ENCODE measurements around the gene TMC1. TPM values are rescaled to one million over a fixed set of nuclear protein-coding genes. Genes with fewer than 3 reads are reported as not detected.
"Not testable (repeated sequence)": the region's sequence is repeated elsewhere in the genome, so short reads cannot be mapped to it uniquely, and the experiment has no call there.

Gene TMC1
- total RNA-seq, 4 donors from 2014 or later, result under 0.01 to 0.95 (median 0.90) TPM; not detected in 1

GRCh38 chr9:72843520-72844439, 322.4 kb downstream of the TMC1 start:
- H3K27me3 ChIP-seq, result no peaks in the 10 kb centered on the region
- H3K9me3 ChIP-seq, result peaks cover 0 to 6% of the 10 kb centered on the region in 2 donors
- intact Hi-C loops (cut with DNase I; ENCODE audit: low total_unique reads), result no loop called here
- no peaks in the 10 kb centered on the region for H3K36me3 ChIP-seq
- no peaks in the 10 kb centered on the region for H3K4me1 ChIP-seq
- H3K27ac ChIP-seq, result no peak overlapping the region
- TF ChIP-seq CTCF (IDR thresholded peaks at IDR 0.05) (no peak), POLR2A (IDR thresholded peaks at IDR 0.05) (no peak)
- no peak for DNase-seq
- no peak overlapping the region for H3K4me3 ChIP-seq

GRCh38 chr9:72844440-72844768, 323.0 kb downstream of the TMC1 start:
- Histone ChIP-seq H3K27me3 (no peaks in the 10 kb centered on the region), H3K4me1 (no peaks in the 10 kb centered on the region), H3K4me3 (no peak overlapping the region), H3K27ac (no peak overlapping the region), H3K36me3 (no peaks in the 10 kb centered on the region), H3K9me3 (peaks cover 0 to 6% of the 10 kb centered on the region in 2 donors)
- TF ChIP-seq POLR2A (IDR thresholded peaks at IDR 0.05) (no peak), CTCF (IDR thresholded peaks at IDR 0.05) (no peak)
- intact Hi-C loops (cut with DNase I; ENCODE audit: low total_unique reads), result no loop called here
- no peak for DNase-seq

GRCh38 chr9:72845052-72845451, 323.6 kb downstream of the TMC1 start:
- DNase-seq; H3K27me3 ChIP-seq; intact Hi-C loops (cut with DNase I; ENCODE audit: low total_unique reads); H3K27ac ChIP-seq; H3K9me3 ChIP-seq; H3K4me3 ChIP-seq; H3K36me3 ChIP-seq; H3K4me1 ChIP-seq: not testable (repeated sequence)

- DNase-seq; H3K4me1 ChIP-seq; H3K27me3 ChIP-seq; H3K36me3 ChIP-seq; H3K4me3 ChIP-seq; intact Hi-C loops (cut with DNase I; ENCODE audit: low total_unique reads); H3K9me3 ChIP-seq; H3K27ac ChIP-seq: not testable (repeated sequence)
These were observed 328.8 kb downstream of the TMC1 start for GRCh38 chr9:72850209-72850608.

GRCh38 chr9:72855321-72855720, 333.9 kb downstream of the TMC1 start:
- intact Hi-C loops (cut with DNase I; ENCODE audit: low total_unique reads), result no loop called here
- no peaks in the 10 kb centered on the region for H3K36me3 ChIP-seq
- no peaks in the 10 kb centered on the region for H3K9me3 ChIP-seq
- DNase-seq, result no peak
- no peak overlapping the region for H3K27ac ChIP-seq
- H3K4me1 ChIP-seq, result no peaks in the 10 kb centered on the region
- no peaks in the 10 kb centered on the region for H3K27me3 ChIP-seq
- TF ChIP-seq POLR2A (IDR thresholded peaks at IDR 0.05) (no peak), CTCF (IDR thresholded peaks at IDR 0.05) (no peak)
- no peak overlapping the region for H3K4me3 ChIP-seq

- Histone ChIP-seq H3K27ac (no peak overlapping the region), H3K27me3 (no peaks in the 10 kb centered on the region), H3K9me3 (no peaks in the 10 kb centered on the region), H3K36me3 (no peaks in the 10 kb centered on the region), H3K4me3 (no peak overlapping the region), H3K4me1 (no peaks in the 10 kb centered on the region)
- TF ChIP-seq POLR2A (IDR thresholded peaks at IDR 0.05), result no peak
- no peak for TF ChIP-seq CTCF (IDR thresholded peaks at IDR 0.05)
- no peak for DNase-seq
- intact Hi-C loops (cut with DNase I; ENCODE audit: low total_unique reads), result no loop called here
These were observed 334.6 kb downstream of the TMC1 start for GRCh38 chr9:72855890-72856523.
